ENCODE data around the gene IFFO2. TPM values are rescaled to one million over a fixed set of nuclear protein-coding genes. Genes with fewer than 3 reads are reported as not detected.

IFFO2 gene
- total and polyA plus RNA-seq, 2 of the 13 experiments (the other 11 are each of a cell fraction or from before 2014, with no cell fraction given), result 7.3 to 16.7 TPM

- no peak for ATAC-seq
- Histone ChIP-seq H3K79me2 (ENCODE audit: insufficient read depth, low read length) (peaks cover 29% of the 10 kb centered on the region), H4K20me1 (ENCODE audit: insufficient read depth, low read length) (peaks cover 3% of the 10 kb centered on the region; the same call in 1 of the 2 replicates), H3K4me1 (ENCODE audit: insufficient read depth, low read length) (peaks cover 20% of the 10 kb centered on the region), H3K4me3 (replicated peaks in 1 of 3; ENCODE audit: insufficient read depth in 1 of 3, low read depth in 2 of 3, low read length in 3 of 3) (no peak overlapping the region), H3K27me3 (ENCODE audit: control insufficient read depth in 1 of 2, insufficient read depth in 2 of 2, low read length in 2 of 2) (no peaks in the 10 kb centered on the region), H2AFZ (ENCODE audit: low read length) (no peak overlapping the region), H3K9me3 (ENCODE audit: low read length) (no peaks in the 10 kb centered on the region), H3K9ac (ENCODE audit: insufficient read depth, low read depth, low read length) (no peak overlapping the region), H3K36me3 (replicated peaks in 1 of 2; ENCODE audit: control insufficient read depth in 1 of 2, insufficient read depth in 2 of 2, low read length in 2 of 2) (0 out of 5 replicates have a peak, but pooled peaks cover 0 to 2% of the 10 kb centered on the region in 2 experiments), H3K4me2 (ENCODE audit: low read depth, low read length) (no peak overlapping the region), H3K27ac (ENCODE audit: extremely low read length, insufficient read depth, low read length) (no peak overlapping the region)
- in situ Hi-C loops (cut with HindIII; ENCODE audit: extremely low pct_ligation_motif_present, low pct_unique_long_range_greater_than_20kb) (no loop called here), intact Hi-C loops (cut with micrococcal nuclease; ENCODE audit: unreplicated experiment) (no loop called here)
- no peak for FAIRE-seq
- WGBS (ENCODE audit: low lambda C conversion rate), result 100% methylated on average over 5 of the region's 7 CpGs
- POLR2A ChIA-PET, result interaction anchor here (1.1 to 1.5 kb wide), 2 partner anchors 19 to 27 kb away, joined by 3 read pairs; partner anchors contain the start of gene IFFO2
- no peak for DNase-seq (ENCODE audit: low spot score)
- no TSS peak for BruUV-seq (replicated peaks)
- TF ChIP-seq HDAC1 (CRISPR knock-in tag; IDR thresholded peaks at IDR 0.05) (no peak), SNRNP70 (IDR thresholded peaks at IDR 0.05; ENCODE audit: low read depth, low read length) (no peak), THAP7 (CRISPR knock-in tag; IDR thresholded peaks at IDR 0.05) (no peak), ZNF10 (CRISPR knock-in tag; IDR thresholded peaks at IDR 0.05; ENCODE audit: borderline replicate concordance, low read depth) (no peak), ZMYM3 (CRISPR knock-in tag; IDR thresholded peaks at IDR 0.05) (no peak)
- CTCF ChIA-PET (ENCODE audit: low intra/inter-chr PET ratio, low total read pairs), result no interaction called here
Measured at GRCh38 chr1:18929686-18930085, 26.8 kb downstream of the IFFO2 start.

DNA sequence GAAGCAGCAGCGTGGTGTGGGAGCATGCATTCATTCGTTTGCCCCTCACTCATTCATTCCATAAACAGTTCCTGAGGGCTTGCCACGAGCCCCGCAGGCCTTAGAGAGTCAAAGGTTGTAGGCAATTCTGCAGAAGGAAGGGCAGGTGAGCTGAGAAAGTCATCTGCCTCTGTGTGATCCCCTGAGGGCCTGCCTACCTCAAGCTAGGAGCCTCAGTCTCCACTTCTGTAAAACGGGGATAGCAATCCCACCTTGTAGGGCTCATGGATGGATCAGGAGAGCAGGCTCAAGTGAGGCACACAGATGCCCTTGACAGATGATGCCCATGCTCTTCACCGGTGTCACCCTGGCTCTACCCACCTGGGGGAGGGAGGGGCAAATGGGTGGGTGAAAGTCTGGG is 27.5 kb downstream of the IFFO2 start:
- Histone ChIP-seq H3K9me3 (ENCODE audit: low read length) (no peaks in the 10 kb centered on the region), H3K27me3 (ENCODE audit: control insufficient read depth in 1 of 2, insufficient read depth in 2 of 2, low read length in 2 of 2) (no peaks in the 10 kb centered on the region), H3K27ac (ENCODE audit: extremely low read length, insufficient read depth, low read length) (no peak overlapping the region), H3K79me2 (ENCODE audit: insufficient read depth, low read length) (peaks cover 32% of the 10 kb centered on the region), H3K4me3 (replicated peaks in 1 of 3; ENCODE audit: insufficient read depth in 1 of 3, low read depth in 2 of 3, low read length in 3 of 3) (no peak overlapping the region), H3K9ac (ENCODE audit: insufficient read depth, low read depth, low read length) (no peak overlapping the region), H3K36me3 (replicated peaks in 1 of 2; ENCODE audit: control insufficient read depth in 1 of 2, insufficient read depth in 2 of 2, low read length in 2 of 2) (0 out of 5 replicates have a peak, but pooled peaks cover 0 to 2% of the 10 kb centered on the region in 2 experiments), H4K20me1 (ENCODE audit: insufficient read depth, low read length) (peaks cover 3% of the 10 kb centered on the region; the same call in 1 of the 2 replicates), H3K4me2 (ENCODE audit: low read depth, low read length) (no peak overlapping the region), H3K4me1 (ENCODE audit: insufficient read depth, low read length) (peaks cover 27% of the 10 kb centered on the region), H2AFZ (ENCODE audit: low read length) (no peak overlapping the region)
- 92% methylated on average over 2 of the region's 6 CpGs for WGBS (ENCODE audit: low lambda C conversion rate)
- in situ Hi-C loops (cut with HindIII; ENCODE audit: extremely low pct_ligation_motif_present, low pct_unique_long_range_greater_than_20kb), result no loop called here
- FAIRE-seq (no peak), ATAC-seq (no peak), DNase-seq (ENCODE audit: low spot score) (no peak)
- ChIA-PET POLR2A (interaction anchor here (1.1 kb wide), 1 partner anchor 20 kb away, joined by 3 read pairs; no protein-coding TSS in a partner anchor), CTCF (ENCODE audit: low intra/inter-chr PET ratio, low total read pairs) (no interaction called here)
- BruUV-seq (replicated peaks), result no TSS peak
- peak; percentile 63 for TF ChIP-seq ZNF629 (CRISPR knock-in tag; conservative IDR thresholded peaks at IDR 0.05)
- TF ChIP-seq, protein P1, sequence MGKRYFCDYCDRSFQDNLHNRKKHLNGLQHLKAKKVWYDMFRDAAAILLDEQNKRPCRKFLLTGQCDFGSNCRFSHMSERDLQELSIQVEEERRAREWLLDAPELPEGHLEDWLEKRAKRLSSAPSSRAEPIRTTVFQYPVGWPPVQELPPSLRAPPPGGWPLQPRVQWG (CRISPR knock-in tag; IDR thresholded peaks at IDR 0.05; ENCODE audit: borderline replicate concordance, low read depth), result no peak
- intact Hi-C loops (cut with micrococcal nuclease; ENCODE audit: unreplicated experiment), result no loop called here
